ENCODE results near the gene ADA.
"Not testable (repeated sequence)": the region's sequence is repeated elsewhere in the genome, so short reads cannot be mapped to it uniquely, and the experiment has no call there.

ADA gene

GRCh38 chr20:44597930-44598329 is 53.6 kb downstream of the ADA start:
- Histone ChIP-seq H3K4me3 (ENCODE audit: low read depth in 1 of 2, low read length in 2 of 2) (peak overlapping the region in 1 of 2 donors; percentile 6), H3K4me1 (ENCODE audit: control insufficient read depth in 1 of 2, insufficient read depth in 2 of 2, low read length in 2 of 2) (peaks cover 39 to 73% of the 10 kb centered on the region in 2 donors), H3K9me3 (ENCODE audit: control insufficient read depth in 1 of 2, low read length in 2 of 2) (no peaks in the 10 kb centered on the region), H3K27me3 (ENCODE audit: low read depth, low read length) (no peaks in the 10 kb centered on the region), H3K27ac (ENCODE audit: low read length) (peak overlapping the region; percentile 59), H3K36me3 (ENCODE audit: control insufficient read depth in 1 of 2, insufficient read depth in 2 of 2, low read length in 2 of 2) (no peaks in the 10 kb centered on the region)

DNA sequence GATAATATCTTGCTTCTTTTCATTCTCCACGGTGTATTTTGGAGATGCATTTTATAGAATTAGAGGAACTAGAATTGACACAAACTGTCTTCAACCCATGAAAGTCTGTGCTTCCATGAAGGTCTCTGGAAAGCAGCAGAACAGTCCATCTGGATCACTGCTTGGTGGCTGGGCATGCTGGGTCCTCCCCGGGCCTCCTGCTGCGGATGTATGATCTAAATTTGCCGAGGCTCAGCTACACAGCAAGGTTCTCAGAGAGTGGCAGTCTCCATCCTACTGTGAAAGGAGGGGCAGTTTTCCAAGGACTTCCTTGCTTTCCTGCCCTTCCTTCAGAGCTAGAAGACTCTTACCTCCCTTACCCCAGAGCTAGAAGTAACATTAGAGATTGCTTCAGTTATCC is 54.0 kb downstream of the ADA start:
- Histone ChIP-seq H3K4me1 (ENCODE audit: control insufficient read depth in 1 of 2, insufficient read depth in 2 of 2, low read length in 2 of 2) (peaks cover 39 to 69% of the 10 kb centered on the region in 2 donors), H3K9me3 (ENCODE audit: control insufficient read depth in 1 of 2, low read length in 2 of 2) (no peaks in the 10 kb centered on the region), H3K27me3 (ENCODE audit: low read depth, low read length) (no peaks in the 10 kb centered on the region), H3K4me3 (ENCODE audit: low read depth in 1 of 2, low read length in 2 of 2) (peak overlapping the region in 1 of 2 donors; percentile 6), H3K27ac (ENCODE audit: low read length) (peak overlapping the region; percentile 59), H3K36me3 (ENCODE audit: control insufficient read depth in 1 of 2, insufficient read depth in 2 of 2, low read length in 2 of 2) (peaks cover 0 to 1% of the 10 kb centered on the region in 2 donors)

DNA sequence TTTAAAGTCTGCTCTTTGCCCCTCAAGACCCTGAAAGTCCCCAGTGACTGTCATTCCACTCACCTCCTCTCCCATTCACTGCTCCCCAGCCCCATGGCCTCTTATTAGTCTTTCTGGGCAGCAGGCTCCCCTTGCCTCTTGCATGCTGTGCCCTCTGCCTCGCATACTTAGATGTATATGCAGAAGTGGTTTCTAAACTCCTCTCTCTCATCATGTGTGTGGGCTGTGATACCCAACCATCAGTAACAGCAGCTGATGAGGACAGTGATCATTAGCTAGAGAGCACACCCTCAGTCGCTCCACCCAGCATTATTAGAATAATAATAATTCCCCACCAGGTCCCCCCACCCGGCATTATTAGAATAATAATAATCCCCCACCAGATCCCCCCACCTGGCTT is 54.6 kb downstream of the ADA start:
- no peaks in the 10 kb centered on the region for H3K27me3 ChIP-seq (ENCODE audit: low read depth, low read length)

GRCh38 chr20:44596010-44596409 is 55.5 kb downstream of the ADA start:
- H3K27ac ChIP-seq (ENCODE audit: low read length): no peak overlapping the region

More for the DNA sequence above, 54.6 kb downstream of the ADA start:
- Histone ChIP-seq H3K27ac (ENCODE audit: low read length) (no peak overlapping the region), H3K36me3 (ENCODE audit: control insufficient read depth in 1 of 2, insufficient read depth in 2 of 2, low read length in 2 of 2) (peaks cover 0 to 8% of the 10 kb centered on the region in 2 donors), H3K4me1 (ENCODE audit: control insufficient read depth in 1 of 2, insufficient read depth in 2 of 2, low read length in 2 of 2) (peaks cover 35 to 62% of the 10 kb centered on the region in 2 donors), H3K9me3 (ENCODE audit: control insufficient read depth in 1 of 2, low read length in 2 of 2) (no peaks in the 10 kb centered on the region), H3K4me3 (ENCODE audit: low read depth in 1 of 2, low read length in 2 of 2) (no peak overlapping the region)

DNA sequence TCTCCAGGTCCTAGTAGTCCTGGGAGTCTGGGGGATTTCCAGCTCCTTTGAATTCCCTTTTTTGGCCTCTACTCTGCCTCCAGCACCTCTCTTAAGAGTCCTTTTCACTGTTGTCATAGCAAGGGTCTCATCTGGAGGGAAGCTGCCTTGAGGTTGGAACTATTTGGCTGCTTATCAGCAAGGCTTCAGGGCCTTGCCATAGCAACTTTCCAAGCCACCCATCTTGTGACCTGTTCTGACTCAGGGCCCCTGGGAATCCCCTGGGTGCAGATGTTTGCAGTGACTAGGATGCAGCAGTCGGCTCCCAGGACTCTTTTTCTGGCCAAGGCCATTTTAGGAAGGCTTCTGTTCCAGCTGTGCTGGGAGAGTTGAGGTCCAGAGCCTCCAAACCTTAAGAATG is 56.8 kb downstream of the ADA start:
- peaks cover 10 to 25% of the 10 kb centered on the region in 2 donors for H3K36me3 ChIP-seq (ENCODE audit: control insufficient read depth in 1 of 2, insufficient read depth in 2 of 2, low read length in 2 of 2)
- peaks cover 16 to 41% of the 10 kb centered on the region in 2 donors for H3K4me1 ChIP-seq (ENCODE audit: control insufficient read depth in 1 of 2, insufficient read depth in 2 of 2, low read length in 2 of 2)
- no peak overlapping the region for H3K4me3 ChIP-seq (ENCODE audit: low read depth in 1 of 2, low read length in 2 of 2)
- no peaks in the 10 kb centered on the region for H3K27me3 ChIP-seq (ENCODE audit: low read depth, low read length)
- H3K27ac ChIP-seq (ENCODE audit: low read length): no peak overlapping the region
- no peaks in the 10 kb centered on the region for H3K9me3 ChIP-seq (ENCODE audit: control insufficient read depth in 1 of 2, low read length in 2 of 2)

More at GRCh38 chr20:44596010-44596409, 55.5 kb downstream of the ADA start:
- Histone ChIP-seq H3K4me3 (ENCODE audit: low read depth in 1 of 2, low read length in 2 of 2) (no peak overlapping the region), H3K4me1 (ENCODE audit: control insufficient read depth in 1 of 2, insufficient read depth in 2 of 2, low read length in 2 of 2) (peaks cover 26 to 54% of the 10 kb centered on the region in 2 donors), H3K27me3 (ENCODE audit: low read depth, low read length) (no peaks in the 10 kb centered on the region), H3K36me3 (ENCODE audit: control insufficient read depth in 1 of 2, insufficient read depth in 2 of 2, low read length in 2 of 2) (peaks cover 1 to 13% of the 10 kb centered on the region in 2 donors), H3K9me3 (ENCODE audit: control insufficient read depth in 1 of 2, low read length in 2 of 2) (no peaks in the 10 kb centered on the region)

- Histone ChIP-seq H3K27me3 (ENCODE audit: low read depth, low read length) (no peaks in the 10 kb centered on the region), H3K27ac (ENCODE audit: low read length) (no peak overlapping the region)
These were observed 57.7 kb downstream of the ADA start for GRCh38 chr20:44593751-44594150.

GRCh38 chr20:44592366-44592765 is 59.1 kb downstream of the ADA start:
- Histone ChIP-seq H3K4me1 (ENCODE audit: control insufficient read depth in 1 of 2, insufficient read depth in 2 of 2, low read length in 2 of 2) (peaks cover 4 to 33% of the 10 kb centered on the region in 2 donors), H3K36me3 (ENCODE audit: control insufficient read depth in 1 of 2, insufficient read depth in 2 of 2, low read length in 2 of 2) (peaks cover 10 to 26% of the 10 kb centered on the region in 2 donors), H3K27ac (ENCODE audit: low read length) (no peak overlapping the region), H3K9me3 (ENCODE audit: control insufficient read depth in 1 of 2, low read length in 2 of 2) (no peaks in the 10 kb centered on the region), H3K4me3 (ENCODE audit: low read depth in 1 of 2, low read length in 2 of 2) (no peak overlapping the region), H3K27me3 (ENCODE audit: low read depth, low read length) (no peaks in the 10 kb centered on the region)

More at GRCh38 chr20:44593751-44594150, 57.7 kb downstream of the ADA start:
- Histone ChIP-seq H3K9me3 (ENCODE audit: control insufficient read depth in 1 of 2, low read length in 2 of 2) (no peaks in the 10 kb centered on the region), H3K36me3 (ENCODE audit: control insufficient read depth in 1 of 2, insufficient read depth in 2 of 2, low read length in 2 of 2) (peaks cover 10 to 26% of the 10 kb centered on the region in 2 donors), H3K4me3 (ENCODE audit: low read depth in 1 of 2, low read length in 2 of 2) (no peak overlapping the region), H3K4me1 (ENCODE audit: control insufficient read depth in 1 of 2, insufficient read depth in 2 of 2, low read length in 2 of 2) (peaks cover 11 to 37% of the 10 kb centered on the region in 2 donors)

DNA sequence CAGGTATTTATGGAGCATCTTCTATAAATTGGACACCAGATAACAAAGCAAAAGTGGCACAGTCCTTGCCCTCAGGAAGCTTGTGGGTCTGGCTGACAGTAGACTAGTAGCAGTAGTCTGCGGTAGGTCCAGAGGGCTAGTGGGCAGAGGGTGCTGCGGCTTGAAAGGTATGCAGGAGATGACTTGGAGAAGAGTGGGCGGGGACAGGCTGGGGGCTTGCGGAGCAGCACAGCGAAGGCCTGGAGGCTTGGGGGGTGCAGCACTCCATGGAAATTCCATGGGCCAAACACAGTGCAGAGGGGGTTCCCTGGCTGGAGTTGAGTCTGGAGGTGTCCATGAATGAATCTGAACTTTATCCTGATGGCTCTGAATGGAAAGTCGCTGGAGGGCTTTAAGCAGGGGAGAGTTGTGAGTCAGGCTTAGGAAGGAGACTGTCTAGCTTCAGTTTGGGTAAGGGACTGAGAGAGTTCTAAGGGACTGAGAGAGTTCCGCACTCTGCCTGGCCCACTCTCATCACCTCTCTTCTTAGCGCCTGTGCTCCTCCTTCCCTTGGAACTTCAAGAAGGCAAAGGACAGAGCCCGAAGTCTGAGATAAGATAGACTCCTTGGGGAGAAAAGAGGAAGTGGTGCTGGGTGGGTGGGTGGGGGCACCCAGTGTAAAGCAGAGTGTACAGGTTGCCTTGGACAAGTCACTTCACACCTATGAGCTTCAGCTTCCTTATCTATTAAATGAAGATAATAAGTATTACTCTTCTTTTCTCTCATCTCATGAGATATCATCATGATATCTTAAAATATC is 60.3 kb downstream of the ADA start:
- Histone ChIP-seq H3K4me1 (ENCODE audit: control insufficient read depth in 1 of 2, insufficient read depth in 2 of 2, low read length in 2 of 2) (peaks cover 4 to 36% of the 10 kb centered on the region in 2 donors), H3K36me3 (ENCODE audit: control insufficient read depth in 1 of 2, insufficient read depth in 2 of 2, low read length in 2 of 2) (peaks cover 10 to 26% of the 10 kb centered on the region in 2 donors), H3K9me3 (ENCODE audit: control insufficient read depth in 1 of 2, low read length in 2 of 2) (no peaks in the 10 kb centered on the region), H3K27me3 (ENCODE audit: low read depth, low read length) (no peaks in the 10 kb centered on the region), H3K27ac (ENCODE audit: low read length) (no peak overlapping the region), H3K4me3 (ENCODE audit: low read depth in 1 of 2, low read length in 2 of 2) (no peak overlapping the region)

- Histone ChIP-seq H3K9me3 (ENCODE audit: control insufficient read depth in 1 of 2, low read length in 2 of 2) (no peaks in the 10 kb centered on the region), H3K4me3 (ENCODE audit: low read depth in 1 of 2, low read length in 2 of 2) (no peak overlapping the region), H3K27me3 (ENCODE audit: low read depth, low read length) (no peaks in the 10 kb centered on the region), H3K36me3 (ENCODE audit: control insufficient read depth in 1 of 2, insufficient read depth in 2 of 2, low read length in 2 of 2) (peaks cover 10 to 26% of the 10 kb centered on the region in 2 donors), H3K4me1 (ENCODE audit: control insufficient read depth in 1 of 2, insufficient read depth in 2 of 2, low read length in 2 of 2) (peaks cover 0 to 41% of the 10 kb centered on the region in 2 donors), H3K27ac (ENCODE audit: low read length) (no peak overlapping the region)
These were observed 62.0 kb downstream of the ADA start for GRCh38 chr20:44589537-44589936.

DNA sequence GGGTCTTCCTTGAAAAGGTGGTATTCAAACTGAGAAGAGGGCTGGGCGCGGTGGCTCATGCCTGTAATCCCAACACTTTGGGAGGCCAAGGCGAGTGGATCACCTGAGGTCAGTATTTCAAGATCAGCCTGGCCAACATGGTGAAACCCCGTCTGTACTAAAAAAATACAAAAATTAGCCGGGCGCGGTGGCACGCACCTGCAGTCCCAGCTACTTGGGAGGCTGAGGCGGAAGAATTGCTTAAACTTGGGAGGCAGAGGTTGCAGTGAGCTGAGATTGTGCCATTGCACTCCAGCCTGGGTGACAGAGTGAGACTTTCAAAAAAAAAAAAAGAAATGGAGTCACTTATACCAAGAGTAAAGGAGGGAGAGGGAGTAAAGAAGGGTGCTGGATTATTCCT is 63.2 kb downstream of the ADA start:
- H3K9me3 ChIP-seq (ENCODE audit: control insufficient read depth in 1 of 2, low read length in 2 of 2); H3K27me3 ChIP-seq (ENCODE audit: low read depth, low read length); H3K27ac ChIP-seq (ENCODE audit: low read length); H3K4me3 ChIP-seq (ENCODE audit: low read depth in 1 of 2, low read length in 2 of 2): not testable (repeated sequence)
- H3K4me1 ChIP-seq (ENCODE audit: control insufficient read depth in 1 of 2, insufficient read depth in 2 of 2, low read length in 2 of 2): peaks cover 0 to 41% of the 10 kb centered on the region in 2 donors
- H3K36me3 ChIP-seq (ENCODE audit: control insufficient read depth in 1 of 2, insufficient read depth in 2 of 2, low read length in 2 of 2): peaks cover 10 to 26% of the 10 kb centered on the region in 2 donors

GRCh38 chr20:44587035-44587980 is 64.2 kb downstream of the ADA start:
- Histone ChIP-seq H3K27ac (ENCODE audit: low read length) (peak overlapping the region; percentile 42), H3K36me3 (ENCODE audit: control insufficient read depth in 1 of 2, insufficient read depth in 2 of 2, low read length in 2 of 2) (peaks cover 10 to 23% of the 10 kb centered on the region in 2 donors), H3K4me1 (ENCODE audit: control insufficient read depth in 1 of 2, insufficient read depth in 2 of 2, low read length in 2 of 2) (peaks cover 0 to 41% of the 10 kb centered on the region in 2 donors), H3K4me3 (ENCODE audit: low read depth in 1 of 2, low read length in 2 of 2) (no peak overlapping the region), H3K9me3 (ENCODE audit: control insufficient read depth in 1 of 2, low read length in 2 of 2) (no peaks in the 10 kb centered on the region), H3K27me3 (ENCODE audit: low read depth, low read length) (no peaks in the 10 kb centered on the region)
